Fibroblast of lung (primary cell): ENCODE measurements around the gene ATP13A1. TPM values are rescaled to one million over a fixed set of nuclear protein-coding genes. Genes with fewer than 3 reads are reported as not detected.

Experiments used
- DNase-seq, 2 donors: peaks; one replicate each; pipeline versions ENCODE4 v3.0.0 to v3.0.0-alpha.2; 2010; ENCODE audit warnings: low read depth in 2 of 2
- H2AFZ ChIP-seq: 2 replicates; pipeline ENCODE4 v1.5.1; 2012; ENCODE audit warnings: low read length, control low read depth, inconsistent platforms
- H3K27ac ChIP-seq: 2 replicates; pipeline ENCODE4 v1.5.1; 2011; ENCODE audit warnings: low read length, control low read depth; ENCODE audit not compliant: insufficient read depth
- H3K27me3 ChIP-seq: 2 replicates; pipeline ENCODE4 v1.5.1; 2011; ENCODE audit warnings: mild to moderate bottlenecking, low read length; ENCODE audit not compliant: control insufficient read depth, insufficient read depth
- H3K36me3 ChIP-seq: 2 replicates; pipeline ENCODE4 v1.5.1; 2011; ENCODE audit warnings: low read length; ENCODE audit not compliant: control insufficient read depth, insufficient read depth
- H3K4me1 ChIP-seq: 2 replicates; pipeline ENCODE4 v1.5.1; 2011; ENCODE audit warnings: low read length; ENCODE audit not compliant: control insufficient read depth, insufficient read depth; ENCODE audit errors: extremely low read depth
- H3K4me2 ChIP-seq: 2 replicates; pipeline ENCODE4 v1.5.1; 2011; ENCODE audit warnings: low read length, control low read depth; ENCODE audit not compliant: insufficient read depth; ENCODE audit errors: extremely low read depth
- H3K4me3 ChIP-seq, 4 experiments: fragments of 200-600 bp in 1 of 4; sonication (generic) in 1 of 4; replicated peaks in 1 of 4; 2 replicates each; pipeline ENCODE4 v1.5.1; 2011 to 2016; ENCODE audit warnings: low read length in 4 of 4, low read depth in 3 of 4, mild to moderate bottlenecking in 3 of 4, control low read depth in 2 of 4, inconsistent platforms in 1 of 4, mixed read lengths in 1 of 4; ENCODE audit not compliant: insufficient read depth in 1 of 4; ENCODE audit errors: control extremely low read depth in 1 of 4
- H3K79me2 ChIP-seq: 2 replicates; pipeline ENCODE4 v1.5.1; 2012; ENCODE audit warnings: mild to moderate bottlenecking, low read length, inconsistent platforms; ENCODE audit not compliant: control insufficient read depth, insufficient read depth
- H3K9ac ChIP-seq: 2 replicates; pipeline ENCODE4 v1.5.1; 2011; ENCODE audit warnings: mild to moderate bottlenecking, low read length, control low read depth; ENCODE audit not compliant: insufficient read depth
- H3K9me3 ChIP-seq: 2 replicates; pipeline ENCODE4 v1.5.1; 2012; ENCODE audit warnings: low read depth, low read length; ENCODE audit not compliant: control insufficient read depth, insufficient read depth
- H4K20me1 ChIP-seq: 2 replicates; pipeline ENCODE4 v1.5.1; 2011; ENCODE audit warnings: low read length; ENCODE audit not compliant: control insufficient read depth, insufficient read depth; ENCODE audit errors: extremely low read depth
- CTCF ChIP-seq, 2 donors: IDR thresholded peaks in 1 of 2; conservative IDR thresholded peaks in 1 of 2; 1 replicate in 1 of 2; 2 replicates in 1 of 2; pipeline ENCODE4 v1.5.1; 2011 to 2012; ENCODE audit warnings: low read length in 2 of 2, control low read depth in 1 of 2, inconsistent platforms in 1 of 2, low read depth in 1 of 2, mild to moderate bottlenecking in 1 of 2
- EZH2 ChIP-seq: IDR thresholded peaks from 2 replicates; pipeline ENCODE4 v1.5.1; 2012; ENCODE audit warnings: low read length, control low read depth, mild to moderate bottlenecking; ENCODE audit errors: missing control alignments
- polyA plus RNA-seq, 2 donors: library from polyadenylated mRNA; depleted of rRNA in 1 of 2; stranded (reverse) in 1 of 2; unstranded in 1 of 2; fragments of >200 nt; gene quantifications; 2 replicates each; pipeline ENCODE4 v1.2.1, GENCODE V29; 2011 to 2012; ENCODE audit warnings: missing spikeins in 1 of 2
- total RNA-seq: library from RNA; depleted of rRNA; stranded (reverse); fragments of >200 nt; gene quantifications from 2 replicates; pipeline ENCODE4 v1.2.1, GENCODE V29; 2014

Gene ATP13A1
- total and polyA plus RNA-seq, 2 donors (not counting 1 experiment from before 2014, with no cell fraction given): 8.5 to 25.4 TPM

- no peak overlapping the region for H3K27ac ChIP-seq
- peak overlapping the region in 2 of 4 experiments; percentile 73 to 92 for H3K4me3 ChIP-seq
- H2AFZ ChIP-seq: no peak overlapping the region
- no peaks in the 10 kb centered on the region for H3K79me2 ChIP-seq
- H3K36me3 ChIP-seq: peaks cover 18% of the 10 kb centered on the region
- H3K9ac ChIP-seq: no peak overlapping the region
- no peaks in the 10 kb centered on the region for H3K9me3 ChIP-seq
- TF ChIP-seq CTCF (conservative IDR thresholded peaks at IDR 0.05 in 1 of 2, IDR thresholded peaks at IDR 0.05 in 1 of 2; ENCODE audit: low read depth in 1 of 2, low read length in 2 of 2) (no peak), EZH2 (no peak)
- H3K4me2 ChIP-seq: no peak overlapping the region
- no peaks in the 10 kb centered on the region for H4K20me1 ChIP-seq
- no peak for DNase-seq
- H3K4me1 ChIP-seq: peaks cover 2% of the 10 kb centered on the region
- no peaks in the 10 kb centered on the region for H3K27me3 ChIP-seq
These were observed 19.5 kb downstream of the ATP13A1 start for GRCh38 chr19:19644054-19644388.

GRCh38 chr19:19643158-19644053 lies 20.1 kb downstream of the ATP13A1 start, which contains the start of gene GMIP:
TSS of gene GMIP (minus strand) at chr19:19643657. CDS start at chr19:19643529, 128 bp downstream.
- H3K79me2 ChIP-seq: no peaks in the 10 kb centered on the region
- H3K36me3 ChIP-seq: peaks cover 18% of the 10 kb centered on the region
- peak within 1 kb of the TSS; percentile 93 for H3K4me2 ChIP-seq
- H4K20me1 ChIP-seq: no peaks in the 10 kb centered on the region
- H3K4me3 ChIP-seq: peak within 1 kb of the TSS; percentile 74 to 96 (median 86)
- H2AFZ ChIP-seq: peak within 1 kb of the TSS; percentile 66
- H3K27me3 ChIP-seq: no peaks in the 10 kb centered on the region
- H3K4me1 ChIP-seq: peaks cover 2% of the 10 kb centered on the region
- DNase-seq: peak; percentile 28 to 41
- H3K9ac ChIP-seq: peak within 1 kb of the TSS; percentile 57
- peak within 1 kb of the TSS; percentile 13 for H3K27ac ChIP-seq
- no peaks in the 10 kb centered on the region for H3K9me3 ChIP-seq
- TF ChIP-seq EZH2 (no peak), CTCF (conservative IDR thresholded peaks at IDR 0.05 in 1 of 2, IDR thresholded peaks at IDR 0.05 in 1 of 2; ENCODE audit: low read depth in 1 of 2, low read length in 2 of 2) (peak; percentile 78 to 84)

GRCh38 chr19:19642506-19643157 lies 20.8 kb downstream of the ATP13A1 start:
- no peaks in the 10 kb centered on the region for H3K79me2 ChIP-seq
- H3K4me3 ChIP-seq: peak overlapping the region; percentile 74 to 96 (median 86)
- peak overlapping the region; percentile 66 for H2AFZ ChIP-seq
- peak overlapping the region; percentile 13 for H3K27ac ChIP-seq
- DNase-seq: no peak
- peaks cover 2% of the 10 kb centered on the region for H3K4me1 ChIP-seq
- TF ChIP-seq EZH2: no peak
- no peak for TF ChIP-seq CTCF (conservative IDR thresholded peaks at IDR 0.05 in 1 of 2, IDR thresholded peaks at IDR 0.05 in 1 of 2; ENCODE audit: low read depth in 1 of 2, low read length in 2 of 2)
- H3K9ac ChIP-seq: peak overlapping the region; percentile 57
- H4K20me1 ChIP-seq: no peaks in the 10 kb centered on the region
- no peaks in the 10 kb centered on the region for H3K27me3 ChIP-seq
- peaks cover 18% of the 10 kb centered on the region for H3K36me3 ChIP-seq
- peak overlapping the region; percentile 93 for H3K4me2 ChIP-seq
- no peaks in the 10 kb centered on the region for H3K9me3 ChIP-seq
